Endometrium (tissue), 2 donors: ENCODE measurements around the gene TENM3.

Source experiments
- FAIRE-seq: peaks from 2 replicates; lab custom pipeline; 2012; peaks lifted over from hg19 to GRCh38; lab: Jason Lieb, UNC
- donor health status: control.
- donor health status: control.

Gene TENM3

DNA sequence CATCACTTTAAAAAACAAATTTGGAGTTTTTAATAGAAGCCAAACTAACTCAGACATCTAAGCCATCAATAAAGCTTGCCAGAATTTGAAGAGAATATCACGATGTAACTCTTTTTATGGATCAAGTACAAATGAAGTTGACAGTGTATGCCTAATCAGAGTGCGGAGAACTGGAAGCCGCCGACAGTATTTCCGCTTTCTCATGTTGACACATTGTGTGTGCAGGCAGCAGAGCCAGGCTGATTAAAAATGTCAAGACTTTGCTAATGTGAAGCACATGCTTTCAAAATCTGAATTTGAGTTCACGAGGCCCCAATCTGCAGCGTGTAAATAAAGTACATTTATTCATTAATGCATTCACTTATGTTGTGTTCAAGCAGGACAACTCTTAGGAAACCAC, 161.2 kb downstream of the TENM3 start:
- FAIRE-seq: no peak

DNA sequence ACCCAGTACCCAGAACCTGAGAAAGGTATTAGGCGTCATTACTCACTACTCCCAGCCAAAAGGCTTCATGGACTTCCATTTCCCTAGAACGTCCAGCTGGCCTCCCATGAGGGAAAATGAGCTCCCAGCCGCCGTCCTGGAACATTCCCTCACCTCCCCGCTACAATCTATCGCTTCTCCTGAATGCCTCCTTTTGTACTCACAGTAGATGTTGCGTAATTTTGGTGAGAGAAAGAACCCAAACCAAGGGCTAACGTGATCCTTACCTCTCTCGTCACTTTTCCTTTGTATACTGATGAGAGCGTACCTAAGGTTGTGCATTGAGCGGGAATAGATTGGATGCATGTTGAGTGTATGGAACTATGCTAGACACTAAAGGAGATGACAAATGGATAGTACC, 161.9 kb downstream of the TENM3 start:
- no peak for FAIRE-seq

DNA sequence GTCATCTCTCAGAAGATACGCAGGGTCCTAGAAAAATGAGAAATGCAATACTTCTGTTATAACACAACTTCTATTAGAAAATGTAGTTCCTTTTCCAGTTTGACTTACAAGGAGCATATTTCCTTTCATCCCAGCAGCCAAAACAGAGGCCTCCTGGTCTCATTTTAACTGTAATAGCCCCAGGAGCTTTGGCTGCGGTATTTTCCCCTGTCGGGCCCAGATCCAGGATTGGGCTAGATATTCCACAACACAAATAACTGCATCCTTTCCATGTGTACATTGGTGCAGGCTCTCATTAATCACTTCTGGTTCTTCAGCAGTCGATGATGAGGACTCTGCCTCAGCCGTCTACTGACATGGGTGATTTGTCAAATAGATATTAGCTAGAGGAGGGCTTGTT, 166.1 kb downstream of the TENM3 start:
- FAIRE-seq: no peak

DNA sequence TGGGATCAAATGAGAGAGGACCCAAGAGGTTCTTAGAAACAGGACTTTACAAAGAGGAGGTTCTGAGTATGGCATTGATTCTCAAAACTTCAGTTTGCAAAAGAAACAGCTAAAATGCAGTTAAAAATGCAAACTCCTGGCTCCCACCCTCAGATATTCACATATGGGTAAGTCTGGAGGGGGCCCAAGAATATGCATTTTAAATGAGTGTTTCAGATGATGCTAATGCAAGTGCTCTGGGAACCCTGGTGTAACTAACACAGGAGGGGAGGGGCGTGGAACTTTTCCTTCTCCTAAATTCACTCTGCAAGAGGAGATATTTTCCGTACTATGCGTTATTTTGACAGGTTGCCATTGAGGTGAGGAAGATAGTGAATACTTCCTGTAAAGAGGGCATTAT, 168.2 kb downstream of the TENM3 start:
- FAIRE-seq: no peak

DNA sequence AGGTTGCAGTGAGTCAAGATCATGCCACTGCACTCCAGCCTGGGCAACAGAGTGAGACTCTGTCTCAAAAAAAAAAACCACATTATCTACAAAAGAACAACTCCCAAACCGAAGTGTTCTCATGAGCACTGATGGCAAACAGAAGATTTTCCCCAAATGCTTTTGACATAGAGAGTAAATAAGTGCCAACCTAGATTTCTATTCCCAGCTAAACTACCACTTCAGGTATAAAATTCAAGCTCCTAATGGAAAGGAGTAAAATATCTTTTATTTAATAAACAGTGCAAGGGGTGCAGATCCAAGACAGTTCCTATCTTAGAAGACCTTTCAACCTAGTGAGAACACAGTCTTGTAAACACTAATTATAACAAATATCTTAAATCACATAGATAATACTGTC, 170.3 kb downstream of the TENM3 start:
- FAIRE-seq: no peak

DNA sequence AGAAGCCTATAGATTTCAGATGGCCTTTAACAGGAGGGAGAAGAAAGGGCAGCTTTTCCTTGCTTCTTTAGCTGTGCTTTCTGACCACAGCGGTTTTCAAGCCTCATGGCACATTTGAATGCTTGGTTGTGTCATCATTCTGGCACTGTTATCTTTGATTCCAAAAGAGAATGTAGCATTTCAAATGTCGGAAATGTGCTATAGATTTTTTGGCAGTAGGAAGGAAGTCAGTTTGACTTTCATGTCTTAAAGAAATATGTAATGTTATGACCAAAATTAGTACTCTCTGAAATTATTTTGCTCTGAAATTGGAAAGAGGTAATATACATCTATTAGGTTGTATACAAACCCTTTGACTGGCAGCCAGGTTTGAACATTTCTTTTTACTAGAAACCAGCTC, 171.9 kb downstream of the TENM3 start:
- no peak for FAIRE-seq

DNA sequence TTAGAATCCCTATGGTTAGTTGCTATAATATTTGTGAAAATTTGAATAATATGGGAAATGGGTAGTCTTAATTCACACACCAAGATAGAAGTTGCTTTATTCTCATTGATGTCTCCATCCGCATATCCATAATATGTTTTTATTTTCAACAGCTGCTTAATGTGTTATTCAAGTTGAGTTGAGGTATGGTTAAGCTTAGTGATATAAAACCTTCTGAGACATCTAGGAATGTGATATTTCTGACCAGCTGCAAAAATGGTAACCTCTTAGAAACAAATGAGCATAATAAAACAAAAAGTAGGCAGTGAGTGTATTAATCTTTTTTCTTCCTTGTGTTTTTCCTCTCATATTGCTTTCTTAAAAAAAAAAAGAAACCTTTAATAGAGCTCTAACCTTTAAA, 172.9 kb downstream of the TENM3 start:
- no peak for FAIRE-seq

DNA sequence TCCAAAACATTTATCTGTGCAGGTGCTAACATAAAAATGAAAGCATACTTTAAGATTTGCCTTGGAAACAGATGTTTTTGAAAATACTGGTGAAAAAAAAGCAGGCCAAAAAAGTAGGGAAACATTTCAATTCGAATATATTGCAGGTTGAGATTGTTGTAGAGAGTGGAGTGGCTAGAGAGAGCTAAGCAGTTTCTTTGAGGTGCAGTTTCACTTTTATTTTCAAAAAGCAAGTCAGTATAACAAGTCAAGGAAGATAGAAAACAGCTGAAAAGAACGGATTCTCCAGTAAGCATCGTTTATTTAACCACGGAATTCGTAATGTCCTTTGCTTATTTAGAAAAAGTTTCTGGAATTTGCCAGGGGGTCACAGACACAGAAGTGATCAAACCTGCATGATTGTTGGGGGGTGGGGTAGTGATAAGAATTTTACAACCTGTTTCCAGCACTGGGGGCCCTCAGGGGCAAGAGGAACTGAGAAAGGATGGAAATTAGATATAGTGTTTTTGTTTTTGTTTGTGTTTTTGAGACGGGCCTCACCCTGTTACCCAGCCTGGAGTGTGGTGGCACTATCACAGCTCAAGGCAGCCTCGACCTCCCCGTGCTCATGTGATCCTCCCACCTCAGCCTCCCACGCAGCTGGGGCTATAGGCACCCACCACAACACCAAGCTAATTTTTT, 175.0 kb downstream of the TENM3 start:
- FAIRE-seq: no peak

DNA sequence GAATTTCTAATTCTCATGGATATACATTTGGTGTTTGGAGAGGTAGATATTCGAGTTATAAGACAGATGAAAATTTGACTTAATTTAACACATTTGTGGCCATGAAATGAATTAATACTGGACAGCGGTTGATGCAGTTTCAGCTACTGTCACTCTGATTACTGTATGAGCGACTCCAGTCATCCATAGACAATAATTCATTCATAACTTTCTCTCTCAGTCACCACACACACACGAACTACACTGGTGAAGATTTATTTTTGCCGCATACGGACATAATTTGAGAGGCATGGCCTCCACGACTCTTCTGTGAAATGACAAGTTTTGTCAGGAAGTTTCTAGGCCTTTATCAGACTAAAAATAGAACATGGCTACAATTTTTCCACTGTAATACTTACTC, 177.0 kb downstream of the TENM3 start:
- no peak for FAIRE-seq

DNA sequence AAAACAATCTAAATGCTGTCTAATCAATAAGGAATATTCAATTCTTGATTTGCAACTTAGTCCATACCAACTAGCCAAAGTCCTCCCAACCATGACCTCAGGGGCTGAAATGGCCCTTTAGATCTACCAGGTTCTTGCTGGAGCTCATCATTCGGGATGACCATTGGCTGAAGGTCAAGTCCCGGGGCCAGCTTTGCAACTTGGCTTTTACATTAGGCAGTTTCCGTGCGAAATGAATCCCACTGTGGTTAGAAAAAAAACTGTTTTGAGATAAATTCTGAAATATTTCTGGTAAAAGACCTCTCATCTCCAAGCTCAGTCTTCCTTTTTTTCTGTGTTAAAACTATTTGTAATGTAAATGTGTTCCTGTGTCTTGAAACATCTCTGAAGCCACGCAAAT, 178.6 kb downstream of the TENM3 start:
- no peak for FAIRE-seq

DNA sequence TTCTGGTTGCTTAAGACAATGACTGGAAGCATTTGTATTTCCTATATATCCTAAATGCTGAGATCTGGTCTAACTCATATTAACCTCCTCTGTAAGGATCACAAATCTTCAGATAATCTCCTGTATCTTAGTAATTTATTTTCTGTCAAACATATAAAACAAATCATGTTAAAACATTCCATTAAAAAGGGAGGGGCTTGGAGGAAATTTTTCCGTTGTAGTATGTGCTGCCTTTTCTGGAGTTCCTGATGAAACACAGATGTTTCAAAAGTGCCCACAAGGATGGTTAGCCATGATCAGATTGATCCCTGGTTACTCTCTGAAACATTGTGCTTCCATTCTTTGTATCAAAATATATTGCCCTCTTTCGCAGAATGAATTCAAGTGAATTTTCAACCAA, 182.1 kb downstream of the TENM3 start:
- no peak for FAIRE-seq

DNA sequence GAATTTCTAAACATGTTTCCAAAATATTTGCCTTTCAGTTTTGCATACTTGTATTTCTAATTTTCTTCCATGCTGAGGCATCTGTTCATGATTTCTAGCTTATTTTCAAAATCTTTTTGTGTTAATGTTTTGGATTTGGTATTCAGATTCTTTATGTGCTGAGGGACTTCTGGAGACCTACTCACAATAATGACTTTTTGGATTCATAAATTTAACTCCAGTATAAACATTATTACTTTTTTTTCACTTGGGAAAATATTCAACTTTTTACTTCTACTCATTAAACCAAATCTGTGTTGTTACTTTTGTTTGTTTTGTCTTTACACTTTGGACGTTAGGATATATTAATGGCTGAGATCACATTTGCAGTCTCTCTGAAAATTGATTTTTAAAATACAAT, 183.7 kb downstream of the TENM3 start:
- peak; percentile 91 for FAIRE-seq

DNA sequence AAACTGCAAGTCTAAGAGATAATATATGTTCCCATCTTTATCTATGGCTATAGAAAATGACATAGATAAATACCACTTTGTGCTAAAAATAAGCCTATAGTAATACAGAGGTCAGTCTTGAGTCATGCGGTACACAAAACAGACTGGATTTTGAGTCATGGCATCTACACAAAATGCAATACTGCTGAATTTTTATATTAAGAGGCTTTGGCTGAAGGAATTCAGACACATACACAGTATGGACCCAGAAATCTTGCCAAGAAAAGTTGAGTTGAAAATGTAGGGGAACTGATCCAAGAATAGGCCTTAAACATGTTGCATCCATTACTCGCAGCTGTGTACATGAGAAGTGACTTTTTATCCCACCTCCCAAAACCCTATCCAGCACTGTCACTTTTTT, 184.4 kb downstream of the TENM3 start:
- FAIRE-seq: no peak

DNA sequence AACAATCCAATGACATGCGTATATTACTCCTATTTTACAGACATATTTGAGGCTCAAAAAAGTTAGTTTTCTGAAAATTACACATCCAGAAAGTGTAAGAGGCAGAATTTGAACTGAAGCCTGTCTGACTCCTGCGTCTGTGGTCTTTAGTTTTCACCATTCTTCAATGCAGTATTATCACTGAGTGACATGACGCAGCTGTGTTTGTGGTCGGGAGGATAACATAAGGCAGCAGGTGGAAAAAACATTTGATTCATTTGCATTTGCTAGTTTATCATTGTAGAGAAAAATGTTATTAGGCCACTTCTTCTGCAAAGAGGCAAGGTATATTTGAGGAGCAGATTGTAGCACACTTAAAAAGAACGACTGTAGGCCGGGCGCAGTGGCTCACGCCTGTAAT, 186.7 kb downstream of the TENM3 start:
- no peak for FAIRE-seq

DNA sequence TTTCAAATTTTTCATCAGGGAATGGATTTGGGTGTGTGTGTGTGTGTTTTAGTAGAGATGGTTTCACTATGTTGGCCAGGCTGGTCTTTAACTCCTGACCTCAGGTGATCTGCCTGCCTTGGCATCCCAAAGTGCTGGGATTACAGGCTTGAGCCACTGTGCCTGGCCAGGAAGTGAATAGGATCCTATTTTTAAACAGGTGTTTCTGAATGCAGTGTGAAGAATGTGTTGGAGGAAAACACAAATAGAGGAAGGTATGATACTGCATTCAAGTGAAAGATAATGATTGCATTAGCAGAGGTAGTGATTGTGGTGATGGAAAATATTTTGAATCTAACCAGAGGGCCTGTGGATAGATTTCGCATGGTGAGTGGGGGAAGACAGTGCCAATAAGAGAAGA, 189.6 kb downstream of the TENM3 start:
- FAIRE-seq: no peak

DNA sequence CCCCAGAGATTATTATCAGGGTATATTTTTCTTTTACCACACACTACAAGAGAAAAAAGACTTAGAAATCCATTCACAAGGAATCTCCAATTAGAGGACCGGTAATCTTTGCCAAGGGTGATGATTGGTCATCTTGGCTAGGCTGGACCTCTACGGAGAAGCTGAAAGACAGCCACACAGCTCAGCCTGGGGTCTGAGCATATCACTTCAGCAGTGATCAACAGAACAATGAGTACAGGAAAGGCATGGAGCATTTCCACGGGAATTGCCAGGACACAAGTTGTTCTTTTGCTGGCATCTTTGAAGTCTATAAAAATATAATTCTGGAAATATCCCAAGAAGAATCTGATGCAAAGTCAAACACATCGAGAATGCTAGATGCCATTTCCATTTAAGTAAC, 191.5 kb downstream of the TENM3 start:
- no peak for FAIRE-seq

DNA sequence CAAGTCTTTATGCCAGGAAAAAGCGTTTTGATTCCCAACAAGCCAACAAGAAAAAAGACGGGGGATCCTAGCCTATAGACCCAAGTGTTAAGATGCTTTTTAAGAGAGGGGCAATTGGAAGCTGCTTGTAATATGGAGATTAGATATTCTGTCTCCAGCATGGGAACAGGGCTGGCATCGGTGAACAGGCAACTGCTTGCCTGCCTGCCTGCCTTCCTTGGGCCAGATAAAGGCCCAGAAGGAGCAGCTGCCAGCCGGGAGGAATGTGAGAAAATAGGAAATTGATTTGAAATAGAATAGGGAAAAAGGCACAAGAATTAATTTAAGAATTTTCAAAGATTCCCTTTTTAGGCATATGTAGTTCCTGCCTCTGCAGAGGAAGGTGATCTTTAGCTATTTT, 192.2 kb downstream of the TENM3 start:
- FAIRE-seq: no peak

DNA sequence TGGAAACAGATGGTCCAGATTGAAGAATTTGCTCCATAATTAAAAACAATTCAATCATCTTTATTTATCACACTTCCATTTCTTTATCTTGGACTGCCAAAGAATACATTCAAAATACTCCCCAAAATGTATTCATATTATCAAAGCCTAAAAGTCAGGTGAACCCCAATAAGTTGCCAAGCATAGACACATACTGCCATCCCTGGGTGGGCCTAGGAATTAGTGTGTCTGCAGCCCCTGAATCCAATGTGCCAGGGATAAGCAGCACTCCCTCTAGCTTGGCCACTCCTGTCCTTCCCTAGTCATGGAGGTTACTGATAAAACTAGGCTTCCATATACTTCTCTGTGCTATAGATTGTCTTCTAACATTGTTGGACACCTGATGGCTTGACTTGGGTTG, 199.9 kb downstream of the TENM3 start:
- FAIRE-seq: no peak

DNA sequence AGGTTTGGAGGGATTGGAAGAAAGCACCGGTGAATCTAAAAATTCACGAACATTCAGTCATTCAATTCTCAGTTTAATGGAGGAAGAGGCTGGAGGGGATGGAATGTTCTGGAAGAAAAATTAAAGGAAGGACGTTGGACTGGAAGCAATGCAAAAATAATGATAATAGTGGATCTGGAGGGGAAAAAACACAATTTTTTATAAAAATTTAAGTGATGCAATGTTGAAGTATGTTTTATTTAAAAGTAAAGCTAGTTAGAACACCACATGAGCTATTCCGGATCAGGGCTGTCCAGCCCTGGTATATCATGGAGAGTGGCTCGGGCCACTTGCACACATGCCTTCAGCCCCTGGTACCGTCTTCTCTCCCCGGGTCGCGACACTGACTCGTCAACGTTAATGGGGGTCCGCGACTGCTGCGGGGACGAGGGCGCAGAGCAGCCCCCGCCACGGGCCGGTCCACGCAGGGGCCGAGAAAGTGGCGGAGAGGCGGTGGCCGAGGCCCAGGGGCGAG, 204.6 kb downstream of the TENM3 start:
- no peak for FAIRE-seq

DNA sequence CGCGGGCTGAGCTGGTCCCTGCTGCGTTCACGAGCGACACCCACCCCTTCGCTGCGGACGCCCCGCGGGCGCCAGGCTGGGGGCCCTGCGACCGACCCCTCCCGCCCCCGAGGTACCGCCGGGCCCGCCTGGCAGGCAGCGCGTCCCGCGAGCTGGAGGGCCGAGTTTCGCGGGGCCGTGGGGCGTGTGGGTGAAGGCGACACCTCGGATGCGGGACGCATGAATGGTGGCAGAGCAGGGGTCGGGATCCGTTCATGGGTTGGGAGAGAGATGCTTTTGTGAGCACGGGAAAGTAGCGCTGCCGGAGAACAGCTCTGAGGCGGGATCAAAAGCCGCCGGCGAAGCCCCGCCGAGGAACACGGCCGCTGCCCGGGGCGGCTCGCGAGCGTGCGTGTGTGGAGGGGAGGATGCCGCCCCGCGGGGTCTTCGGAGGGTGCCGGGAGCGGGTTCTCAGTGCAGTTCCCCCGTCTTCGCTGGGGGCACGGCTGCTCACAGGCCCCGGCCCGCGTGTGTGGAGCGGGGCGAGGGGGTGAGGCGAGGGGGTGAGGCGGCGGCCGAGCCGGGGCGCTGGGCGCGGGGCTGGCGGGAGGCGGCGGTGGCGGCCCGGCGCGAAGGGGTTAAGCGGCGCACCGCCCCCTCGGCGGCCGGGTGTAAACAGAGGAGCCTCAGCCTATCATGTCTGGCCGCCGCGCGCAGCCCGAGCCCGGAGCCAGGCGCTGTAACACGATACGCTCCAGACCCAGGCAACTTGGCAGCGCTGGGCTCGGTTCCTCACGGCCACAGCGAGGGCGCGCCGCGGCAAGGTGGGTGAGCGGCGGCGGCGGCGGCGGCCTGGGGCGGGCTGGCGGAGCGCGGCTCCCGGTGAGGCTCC, 205.3 kb downstream of the TENM3 start:
- no peak for FAIRE-seq

DNA sequence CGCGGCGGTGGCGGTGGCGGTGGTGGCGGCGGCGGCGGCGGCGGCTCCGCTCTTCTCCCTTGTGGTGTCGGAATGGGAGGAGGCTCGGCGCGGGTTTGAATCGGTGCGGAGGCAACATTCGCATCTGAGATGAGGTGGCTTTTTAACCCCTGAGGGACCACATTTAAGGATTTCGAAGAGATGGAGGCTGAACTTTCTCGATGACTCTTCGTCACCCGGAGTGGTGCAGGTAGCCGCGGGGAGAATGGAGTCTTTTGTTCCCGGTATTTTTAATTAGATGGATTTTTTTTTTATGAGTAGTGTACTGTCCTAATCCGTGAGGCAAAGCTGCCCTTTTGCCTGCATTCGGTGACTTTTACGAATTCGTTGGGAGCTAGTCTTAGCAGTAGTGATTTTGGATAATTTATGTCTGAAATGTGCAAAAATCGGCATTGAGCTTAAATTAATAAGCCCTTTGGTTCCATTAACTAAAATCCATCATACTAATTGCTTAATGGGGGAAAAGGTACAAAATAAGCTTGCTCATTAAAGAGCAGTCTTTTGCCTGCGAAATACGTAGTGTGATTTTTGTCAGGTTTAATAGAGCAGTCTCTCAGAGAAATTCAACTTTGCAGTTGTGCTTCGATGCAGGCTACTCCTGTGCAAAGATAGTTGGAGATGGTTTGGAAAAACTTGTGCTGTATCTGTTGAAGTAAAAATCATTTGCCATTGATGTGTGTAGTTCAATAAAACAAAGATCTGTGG, 206.2 kb downstream of the TENM3 start:
- FAIRE-seq: no peak

DNA sequence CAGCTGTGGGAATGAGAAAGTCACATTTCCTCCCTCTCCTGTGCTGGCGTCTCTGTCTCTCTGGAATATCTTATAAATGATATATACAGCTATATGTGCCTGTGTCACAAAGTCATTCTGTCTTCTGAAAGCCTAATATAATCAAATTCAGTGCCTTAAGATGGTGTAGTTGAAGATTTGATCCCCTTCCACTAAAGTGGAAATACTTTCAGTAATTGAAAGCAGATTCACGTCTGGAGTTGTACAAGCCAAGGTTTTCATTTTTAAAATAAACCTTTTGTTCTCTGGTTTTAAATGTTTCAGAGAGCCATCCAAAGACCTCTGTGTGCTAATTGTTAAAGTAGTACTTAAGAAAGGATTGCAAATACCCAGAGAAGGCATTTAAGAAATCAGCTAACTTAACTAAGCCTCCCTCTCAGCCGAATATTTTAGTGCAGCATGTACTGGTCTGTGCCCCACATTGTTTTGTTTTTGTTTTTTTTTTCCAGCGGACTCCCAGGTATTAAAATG, 206.8 kb downstream of the TENM3 start:
- FAIRE-seq: no peak

DNA sequence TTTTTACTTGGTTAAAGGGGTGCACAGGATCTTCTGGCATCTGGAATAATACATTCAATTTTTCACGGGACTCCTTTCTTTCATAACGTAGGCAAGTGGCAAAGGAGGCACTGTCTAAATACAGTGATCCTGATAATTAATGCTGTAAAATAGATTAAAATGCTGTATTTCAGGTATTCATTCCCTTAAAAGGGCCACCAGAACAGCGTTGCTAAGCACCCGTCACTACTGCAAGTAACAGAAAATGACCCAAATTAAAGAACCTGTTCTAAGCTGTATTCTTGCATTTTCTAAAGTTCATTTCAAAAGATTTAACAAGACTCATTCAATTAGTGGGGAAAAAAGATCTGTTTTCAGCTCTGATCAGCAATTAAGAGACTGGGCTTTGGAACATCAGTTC, 208.2 kb downstream of the TENM3 start:
- no peak for FAIRE-seq
